HepG2 (cell line): ENCODE measurements around the gene UACA.

Experiments used
- BRCA1 ChIP-seq: sonication (generic); formaldehyde crosslinking; IDR thresholded peaks from 2 replicates; pipeline ENCODE4 v1.4.0; 2020; ENCODE audit warnings: missing genetic modification reagents
- CTCF ChIP-seq: sonication (generic); formaldehyde crosslinking; IDR thresholded peaks from 2 replicates; pipeline ENCODE4 v1.5.0; 2020; ENCODE audit warnings: mild to moderate bottlenecking, missing genetic modification reagents, moderate library complexity
- FOXK2 ChIP-seq: fragments of 450-650 bp; IDR thresholded peaks from 2 replicates; pipeline ENCODE4 v1.6.1; 2016
- IKZF4 ChIP-seq: sonication (generic); formaldehyde crosslinking; IDR thresholded peaks from 2 replicates; pipeline ENCODE4 v1.5.1; 2020; ENCODE audit warnings: borderline replicate concordance, mild to moderate bottlenecking, low read depth, missing genetic modification reagents; ENCODE audit errors: not compliant biosample characterization
- JARID2 ChIP-seq: sonication (generic); formaldehyde crosslinking; IDR thresholded peaks from 2 replicates; pipeline ENCODE4 v1.8.1; 2023; ENCODE audit warnings: missing genetic modification reagents, inconsistent platforms; ENCODE audit not compliant: insufficient replicate concordance
- NCOA2 ChIP-seq: sonication (generic); formaldehyde crosslinking; IDR thresholded peaks from 2 replicates; pipeline ENCODE4 v1.8.0; 2022; ENCODE audit warnings: inconsistent platforms
- RFX3 ChIP-seq: IDR thresholded peaks from 2 replicates; pipeline ENCODE4 v1.6.1; 2016; ENCODE audit warnings: missing biosample characterization, missing genetic modification reagents
- SIN3A ChIP-seq: IDR thresholded peaks from 2 replicates; pipeline ENCODE4 v1.6.1; 2011; ENCODE audit warnings: low read depth, mild to moderate bottlenecking, control low read depth, low read length, borderline replicate concordance
- TARDBP ChIP-seq: sonication (generic); formaldehyde crosslinking; IDR thresholded peaks from 2 replicates; pipeline ENCODE4 v1.8.0; 2022; ENCODE audit warnings: mild to moderate bottlenecking, missing genetic modification reagents
- ZNF263 ChIP-seq: sonication (generic); formaldehyde crosslinking; IDR thresholded peaks from 2 replicates; pipeline ENCODE4 v1.4.0; 2020; ENCODE audit warnings: missing genetic modification reagents
- ZNF44 ChIP-seq: sonication (generic); formaldehyde crosslinking; IDR thresholded peaks from 2 replicates; pipeline ENCODE4 v1.5.1; 2020; ENCODE audit warnings: mild to moderate bottlenecking, missing genetic modification reagents
- ZNF672 ChIP-seq: sonication (generic); formaldehyde crosslinking; IDR thresholded peaks from 2 replicates; pipeline ENCODE4 v1.8.1; 2022; ENCODE audit warnings: missing genetic modification reagents
- TF ChIP-seq, protein P1 (sequence below): sonication (generic); formaldehyde crosslinking; IDR thresholded peaks from 2 replicates; pipeline ENCODE4 v1.8.1; 2022; ENCODE audit warnings: mild to moderate bottlenecking, missing genetic modification reagents

GRCh38 chr15:70627322-70627721, 136.0 kb downstream of the UACA start:
- TF ChIP-seq, protein P1, sequence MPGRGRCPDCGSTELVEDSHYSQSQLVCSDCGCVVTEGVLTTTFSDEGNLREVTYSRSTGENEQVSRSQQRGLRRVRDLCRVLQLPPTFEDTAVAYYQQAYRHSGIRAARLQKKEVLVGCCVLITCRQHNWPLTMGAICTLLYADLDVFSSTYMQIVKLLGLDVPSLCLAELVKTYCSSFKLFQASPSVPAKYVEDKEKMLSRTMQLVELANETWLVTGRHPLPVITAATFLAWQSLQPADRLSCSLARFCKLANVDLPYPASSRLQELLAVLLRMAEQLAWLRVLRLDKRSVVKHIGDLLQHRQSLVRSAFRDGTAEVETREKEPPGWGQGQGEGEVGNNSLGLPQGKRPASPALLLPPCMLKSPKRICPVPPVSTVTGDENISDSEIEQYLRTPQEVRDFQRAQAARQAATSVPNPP (CRISPR knock-in tag): no peak
- TF ChIP-seq TARDBP (CRISPR knock-in tag): no peak
- no peak for TF ChIP-seq ZNF672
- TF ChIP-seq ZNF263 (CRISPR knock-in tag): no peak
- TF ChIP-seq NCOA2: no peak
- no peak for TF ChIP-seq ZNF44
- TF ChIP-seq JARID2 (CRISPR knock-in tag): no peak
- TF ChIP-seq BRCA1: no peak
- TF ChIP-seq IKZF4 (CRISPR knock-in tag): no peak
- TF ChIP-seq FOXK2: no peak
- no peak for TF ChIP-seq SIN3A
- no peak for TF ChIP-seq RFX3
- no peak for TF ChIP-seq CTCF
